ENCODE results near the gene SOCS3. TPM values are rescaled to one million over a fixed set of nuclear protein-coding genes. Genes with fewer than 3 reads are reported as not detected.

The SOCS3 gene
- total and polyA plus RNA-seq, 3 donors from 2014 or later: 2.2 to 17.8 (median 9.6) TPM

- no peaks in the 10 kb centered on the region for H3K27me3 ChIP-seq
- no peak overlapping the region for H3K4me3 ChIP-seq
- intact Hi-C loops (cut with DNase I; ENCODE audit: low total_unique reads): no loop called here
- DNase-seq: no peak
- H3K9me3 ChIP-seq: no peaks in the 10 kb centered on the region
- H3K36me3 ChIP-seq (ENCODE audit: low read depth, missing control alignments): no peaks in the 10 kb centered on the region
- H3K27ac ChIP-seq: peak overlapping the region in 1 of 2 donors; percentile 81
- WGBS, 2 donors: 80 to 84% methylated on average over 9 to 19 of the region's 19 CpGs
- H3K4me1 ChIP-seq: peaks cover 23% of the 10 kb centered on the region
- TF ChIP-seq, protein P1, sequence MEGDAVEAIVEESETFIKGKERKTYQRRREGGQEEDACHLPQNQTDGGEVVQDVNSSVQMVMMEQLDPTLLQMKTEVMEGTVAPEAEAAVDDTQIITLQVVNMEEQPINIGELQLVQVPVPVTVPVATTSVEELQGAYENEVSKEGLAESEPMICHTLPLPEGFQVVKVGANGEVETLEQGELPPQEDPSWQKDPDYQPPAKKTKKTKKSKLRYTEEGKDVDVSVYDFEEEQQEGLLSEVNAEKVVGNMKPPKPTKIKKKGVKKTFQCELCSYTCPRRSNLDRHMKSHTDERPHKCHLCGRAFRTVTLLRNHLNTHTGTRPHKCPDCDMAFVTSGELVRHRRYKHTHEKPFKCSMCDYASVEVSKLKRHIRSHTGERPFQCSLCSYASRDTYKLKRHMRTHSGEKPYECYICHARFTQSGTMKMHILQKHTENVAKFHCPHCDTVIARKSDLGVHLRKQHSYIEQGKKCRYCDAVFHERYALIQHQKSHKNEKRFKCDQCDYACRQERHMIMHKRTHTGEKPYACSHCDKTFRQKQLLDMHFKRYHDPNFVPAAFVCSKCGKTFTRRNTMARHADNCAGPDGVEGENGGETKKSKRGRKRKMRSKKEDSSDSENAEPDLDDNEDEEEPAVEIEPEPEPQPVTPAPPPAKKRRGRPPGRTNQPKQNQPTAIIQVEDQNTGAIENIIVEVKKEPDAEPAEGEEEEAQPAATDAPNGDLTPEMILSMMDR (IDR thresholded peaks at IDR 0.05): no peak
- no peak for TF ChIP-seq POLR2A (IDR thresholded peaks at IDR 0.05)
These were observed 16.2 kb downstream of the SOCS3 start for GRCh38 chr17:78343543-78344201.

- no peak overlapping the region for H3K4me3 ChIP-seq
- intact Hi-C loops (cut with DNase I; ENCODE audit: low total_unique reads): no loop called here
- peak overlapping the region in 1 of 2 donors; percentile 81 for H3K27ac ChIP-seq
- H3K4me1 ChIP-seq: peaks cover 23% of the 10 kb centered on the region
- H3K27me3 ChIP-seq: no peaks in the 10 kb centered on the region
- no peaks in the 10 kb centered on the region for H3K9me3 ChIP-seq
- H3K36me3 ChIP-seq (ENCODE audit: low read depth, missing control alignments): no peaks in the 10 kb centered on the region
- DNase-seq: peak; percentile 68
- 10 to 25% methylated on average over 2 to 5 of the region's 5 CpGs for WGBS, 2 donors
- TF ChIP-seq, protein P1 (IDR thresholded peaks at IDR 0.05): no peak
- no peak for TF ChIP-seq POLR2A (IDR thresholded peaks at IDR 0.05)
These were observed 16.7 kb downstream of the SOCS3 start for GRCh38 chr17:78343187-78343542.

GRCh38 chr17:78342449-78343186 lies 17.3 kb downstream of the SOCS3 start:
- WGBS, 2 donors: 13 to 23% methylated on average over 13 to 26 of the region's 26 CpGs

DNA sequence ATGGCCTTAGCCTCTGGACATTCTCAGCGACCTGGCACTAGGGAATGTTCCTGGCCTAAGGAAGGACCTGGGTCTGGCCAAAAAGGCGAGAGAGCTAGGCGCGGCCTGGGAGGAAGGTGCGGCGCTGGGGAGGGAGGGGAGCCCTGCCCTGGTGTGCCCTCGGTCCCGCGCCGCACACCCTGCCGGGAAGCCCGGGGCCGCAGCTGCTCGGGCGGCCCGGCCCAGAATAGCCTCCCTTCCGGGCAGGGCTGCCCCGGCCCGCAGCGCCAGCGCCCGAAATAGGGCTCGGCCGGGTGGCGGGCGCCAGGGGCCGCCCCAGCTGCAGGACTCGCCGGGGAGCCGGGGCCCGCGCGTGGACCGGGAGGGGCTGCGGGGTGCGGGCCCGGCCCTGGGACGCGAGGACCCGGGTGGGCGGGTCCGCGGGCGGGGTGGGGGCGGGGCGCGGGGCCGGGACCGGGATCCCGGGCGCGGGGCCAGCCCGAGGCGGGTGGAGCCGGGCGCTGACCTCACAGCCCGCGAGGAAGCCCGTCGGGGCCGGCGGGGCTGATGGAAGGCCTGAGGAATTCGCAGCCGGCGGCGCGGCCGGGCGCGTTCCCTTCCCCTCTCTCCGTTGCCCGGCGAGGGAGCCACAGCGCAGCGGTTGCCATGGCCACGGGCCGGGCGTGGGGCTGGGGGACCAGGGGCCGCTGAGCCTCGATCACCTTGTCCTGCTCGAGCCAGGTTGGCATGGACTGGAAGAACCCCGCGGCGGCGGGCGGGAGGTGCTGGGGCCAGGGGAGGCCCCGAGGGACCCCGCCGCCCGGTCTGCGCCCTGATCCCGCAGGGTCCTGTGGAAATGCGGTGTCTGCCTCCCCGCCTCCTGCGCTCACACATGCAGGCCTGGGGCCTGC lies 18.1 kb downstream of the SOCS3 start:
- DNase-seq: peak; percentile 66
- Histone ChIP-seq H3K4me3 (peak overlapping the region; percentile 45 to 52), H3K9me3 (no peaks in the 10 kb centered on the region), H3K27me3 (no peaks in the 10 kb centered on the region), H3K36me3 (ENCODE audit: low read depth, missing control alignments) (no peaks in the 10 kb centered on the region), H3K4me1 (peaks cover 23% of the 10 kb centered on the region), H3K27ac (peak overlapping the region; percentile 55 to 81)
- TF ChIP-seq, protein P1 (IDR thresholded peaks at IDR 0.05): no peak
- no peak for TF ChIP-seq POLR2A (IDR thresholded peaks at IDR 0.05)
- WGBS, 2 donors: 12 to 14% methylated on average over 15 to 36 of the region's 95 CpGs
- intact Hi-C loops (cut with DNase I; ENCODE audit: low total_unique reads): no loop called here

More at GRCh38 chr17:78342449-78343186, 17.3 kb downstream of the SOCS3 start:
- TF ChIP-seq, protein P1 (IDR thresholded peaks at IDR 0.05): no peak
- TF ChIP-seq POLR2A (IDR thresholded peaks at IDR 0.05): no peak
- Histone ChIP-seq H3K4me3 (peak overlapping the region; percentile 45 to 52), H3K9me3 (no peaks in the 10 kb centered on the region), H3K4me1 (peaks cover 23% of the 10 kb centered on the region), H3K36me3 (ENCODE audit: low read depth, missing control alignments) (no peaks in the 10 kb centered on the region), H3K27ac (peak overlapping the region; percentile 55 to 81), H3K27me3 (no peaks in the 10 kb centered on the region)
- DNase-seq: peak; percentile 64
- intact Hi-C loops (cut with DNase I; ENCODE audit: low total_unique reads): no loop called here

All from testis (tissue), 3 donors.